ENCODE results near the gene APOL6.

- TF ChIP-seq CTCF (IDR thresholded peaks at IDR 0.05) (no peak), POLR2A (IDR thresholded peaks at IDR 0.05) (no peak)
Observed at GRCh38 chr22:35611891-35612576, 36.2 kb upstream of the APOL6 start.

Measured in uterus (tissue), 2 donors.